ENCODE results near the gene CPEB4. TPM values are rescaled to one million over a fixed set of nuclear protein-coding genes. Genes with fewer than 3 reads are reported as not detected.
A peak's percentile ranks its signal among the peaks of the same experiment; 100 is the strongest.

CPEB4 gene
- total RNA-seq, 2 donors from 2014 or later, result 51.9 to 102 TPM

- intact Hi-C loops (cut with DNase I), result no loop called here
- DNase-seq (ENCODE audit: low spot score), result no peak
Observed at GRCh38 chr5:173858021-173858669, 30.0 kb upstream of the CPEB4 start.

- DNase-seq (ENCODE audit: low spot score), result no peak
- intact Hi-C loops (cut with DNase I), result no loop called here
Observed at GRCh38 chr5:173858670-173859407, 29.3 kb upstream of the CPEB4 start.

- no peak for DNase-seq (ENCODE audit: low spot score)
Observed at GRCh38 chr5:173859408-173860159, 28.6 kb upstream of the CPEB4 start.

GRCh38 chr5:173862047-173862477, 26.1 kb upstream of the CPEB4 start:
- intact Hi-C loops (cut with DNase I), result no loop called here
- no peak for DNase-seq (ENCODE audit: low spot score)

More at GRCh38 chr5:173859408-173860159, 28.6 kb upstream of the CPEB4 start:
- intact Hi-C loops (cut with DNase I), result no loop called here

- no peak for DNase-seq (ENCODE audit: low spot score)
- intact Hi-C loops (cut with DNase I), result no loop called here
Observed at GRCh38 chr5:173863359-173863758, 24.8 kb upstream of the CPEB4 start.

GRCh38 chr5:173864126-173865050, 23.8 kb upstream of the CPEB4 start:
- intact Hi-C loops (cut with DNase I), result no loop called here
- peak; percentile 83 for DNase-seq (ENCODE audit: low spot score)

- intact Hi-C loops (cut with DNase I), result no loop called here
- peak; percentile 81 for DNase-seq (ENCODE audit: low spot score)
Observed at GRCh38 chr5:173866243-173866857, 21.8 kb upstream of the CPEB4 start.

GRCh38 chr5:173866858-173867679, 21.1 kb upstream of the CPEB4 start:
- DNase-seq (ENCODE audit: low spot score), result no peak
- intact Hi-C loops (cut with DNase I), result no loop called here

GRCh38 chr5:173868096-173868880, 19.9 kb upstream of the CPEB4 start:
- no peak for DNase-seq (ENCODE audit: low spot score)
- intact Hi-C loops (cut with DNase I), result no loop called here

GRCh38 chr5:173869316-173869715, 18.8 kb upstream of the CPEB4 start:
- intact Hi-C loops (cut with DNase I), result no loop called here
- no peak for DNase-seq (ENCODE audit: low spot score)

- intact Hi-C loops (cut with DNase I), result no loop called here
- no peak for DNase-seq (ENCODE audit: low spot score)
Observed at GRCh38 chr5:173872957-173873305, 15.2 kb upstream of the CPEB4 start.

- intact Hi-C loops (cut with DNase I), result no loop called here
Observed at GRCh38 chr5:173873306-173873922, 14.7 kb upstream of the CPEB4 start.

GRCh38 chr5:173875189-173875588, 13.0 kb upstream of the CPEB4 start:
- DNase-seq (ENCODE audit: low spot score), result no peak
- intact Hi-C loops (cut with DNase I), result no loop called here

More at GRCh38 chr5:173873306-173873922, 14.7 kb upstream of the CPEB4 start:
- no peak for DNase-seq (ENCODE audit: low spot score)

GRCh38 chr5:173878224-173878967, 9.8 kb upstream of the CPEB4 start:
- intact Hi-C loops (cut with DNase I), result no loop called here
- no peak for DNase-seq (ENCODE audit: low spot score)

- intact Hi-C loops (cut with DNase I), result no loop called here
- DNase-seq (ENCODE audit: low spot score), result no peak
Observed at GRCh38 chr5:173880306-173880985, 7.7 kb upstream of the CPEB4 start.

Measured in posterior vena cava (tissue), 2 donors.